Lower leg skin (tissue), 3 donors: Measurements from ENCODE around the gene HCLS1.

Source experiments
- CTCF ChIP-seq, 3 donors: fragments of 450-650 bp; IDR thresholded peaks; one replicate each; pipeline ENCODE4 v1.5.1; 2016; ENCODE audit warnings: antibody characterized with exemption in 3 of 3, mild to moderate bottlenecking in 3 of 3, moderate library complexity in 2 of 3
- POLR2A ChIP-seq, 2 donors: fragments of 450-650 bp; IDR thresholded peaks; one replicate each; pipeline ENCODE4 v1.6.1; 2016 to 2017; ENCODE audit warnings: antibody characterized with exemption in 2 of 2, mild to moderate bottlenecking in 1 of 2, moderate library complexity in 1 of 2

DNA sequence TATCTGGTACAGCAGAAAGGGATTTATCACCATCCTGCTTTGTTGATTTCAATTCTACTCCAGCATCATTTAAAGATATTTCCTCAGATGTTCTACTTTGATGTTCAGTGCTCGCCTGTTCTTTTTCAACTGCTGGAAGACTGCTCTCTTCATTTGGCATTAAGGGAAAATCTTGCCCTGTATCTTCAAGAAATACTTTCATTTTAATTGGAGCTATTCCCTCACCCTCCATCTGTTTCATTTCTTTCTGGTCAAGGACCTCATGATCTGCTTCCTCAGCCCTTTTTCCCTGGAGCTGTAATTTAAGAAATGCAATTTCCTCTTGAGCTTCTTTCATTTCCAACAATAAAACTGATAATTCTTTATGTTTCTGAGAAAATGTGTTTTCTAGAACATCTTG is 37.8 kb upstream of the HCLS1 start:
- TF ChIP-seq CTCF (IDR thresholded peaks at IDR 0.05) (no peak), POLR2A (IDR thresholded peaks at IDR 0.05) (no peak)
